Measurements from ENCODE around the gene SF3B3.

DNA sequence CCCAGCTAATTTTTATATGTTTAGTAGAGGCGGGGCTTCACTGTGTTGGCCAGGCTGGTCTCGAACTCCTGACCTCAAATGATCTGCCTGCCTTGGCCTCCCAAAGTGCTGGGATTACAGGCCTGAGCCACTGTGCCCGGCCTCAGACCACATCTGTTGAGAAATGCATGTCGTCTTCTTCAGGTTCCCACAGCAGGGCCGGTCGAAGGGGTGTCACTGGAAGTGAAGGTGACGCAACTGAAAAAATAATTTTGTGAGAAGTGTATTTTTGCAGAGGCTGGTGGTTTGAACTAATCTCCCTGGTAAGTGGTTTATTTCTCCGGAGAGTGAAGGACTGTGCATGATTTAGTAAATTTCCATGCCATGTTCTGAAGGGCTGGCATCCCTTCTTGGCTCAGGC, 89.3 kb downstream of the SF3B3 start:
- TF ChIP-seq, protein P1, sequence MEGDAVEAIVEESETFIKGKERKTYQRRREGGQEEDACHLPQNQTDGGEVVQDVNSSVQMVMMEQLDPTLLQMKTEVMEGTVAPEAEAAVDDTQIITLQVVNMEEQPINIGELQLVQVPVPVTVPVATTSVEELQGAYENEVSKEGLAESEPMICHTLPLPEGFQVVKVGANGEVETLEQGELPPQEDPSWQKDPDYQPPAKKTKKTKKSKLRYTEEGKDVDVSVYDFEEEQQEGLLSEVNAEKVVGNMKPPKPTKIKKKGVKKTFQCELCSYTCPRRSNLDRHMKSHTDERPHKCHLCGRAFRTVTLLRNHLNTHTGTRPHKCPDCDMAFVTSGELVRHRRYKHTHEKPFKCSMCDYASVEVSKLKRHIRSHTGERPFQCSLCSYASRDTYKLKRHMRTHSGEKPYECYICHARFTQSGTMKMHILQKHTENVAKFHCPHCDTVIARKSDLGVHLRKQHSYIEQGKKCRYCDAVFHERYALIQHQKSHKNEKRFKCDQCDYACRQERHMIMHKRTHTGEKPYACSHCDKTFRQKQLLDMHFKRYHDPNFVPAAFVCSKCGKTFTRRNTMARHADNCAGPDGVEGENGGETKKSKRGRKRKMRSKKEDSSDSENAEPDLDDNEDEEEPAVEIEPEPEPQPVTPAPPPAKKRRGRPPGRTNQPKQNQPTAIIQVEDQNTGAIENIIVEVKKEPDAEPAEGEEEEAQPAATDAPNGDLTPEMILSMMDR (IDR thresholded peaks at IDR 0.05): no peak
- TF ChIP-seq EP300 (IDR thresholded peaks at IDR 0.05): no peak
- TF ChIP-seq POLR2AphosphoS5 (IDR thresholded peaks at IDR 0.05): no peak
